HCT116 (cell line): ENCODE measurements around the gene GALNS. TPM values are rescaled to one million over a fixed set of nuclear protein-coding genes. Genes with fewer than 3 reads are reported as not detected.

Experiments
- ATAC-seq: fragments of 200-7000 bp; cut with Tn5 transposase; 2 replicates; pipeline ENCODE4 v1.9.1; 2020; ENCODE audit warnings: mild to moderate bottlenecking, moderate library complexity
- BruUV-seq: library from RNA; stranded (reverse); fragments of 400-500 nt; replicated peaks from 2 replicates; lab custom pipeline; 2021; lab: Mats Ljungman, UMichigan
- CTCF ChIA-PET: fragments of 300-600 bp; sonication (Branson Sonifier 250); formaldehyde crosslinking; loops from one replicate; lab custom pipeline; 2021; ENCODE audit warnings: antibody characterized with exemption; lab: Charles Lee
- POLR2A ChIA-PET: fragments of 300-600, 350-600 bp; sonication (Branson Sonifier 250); formaldehyde crosslinking; loops from one replicate; lab custom pipeline; 2021; ENCODE audit warnings: antibody characterized with exemption; lab: Charles Lee
- RAD21 ChIA-PET, 2 experiments: fragments of 300-600 bp; sonication (Branson Sonifier 250); formaldehyde crosslinking; loops; one replicate each; lab custom pipeline; 2023; ENCODE audit warnings: low total read pairs in 2 of 2; ENCODE audit not compliant: uncharacterized antibody in 2 of 2, unreplicated experiment in 2 of 2, low non-redundant PET in 1 of 2; lab: Charles Lee
- DNase-seq: peaks from one replicate; pipeline ENCODE4 v3.0.0-alpha.2; 2010; ENCODE audit warnings: low read depth, low spot score
- H2AFZ ChIP-seq: fragments of 200-600 bp; shearing (Covaris generic), sonication (generic); 2 replicates; pipeline ENCODE4 v1.6.1; 2017; ENCODE audit warnings: low read depth, mixed run types, mixed read lengths, antibody characterized with exemption, low read length; ENCODE audit not compliant: poor library complexity, severe bottlenecking
- H3K27ac ChIP-seq: 2 replicates; pipeline ENCODE4 v1.5.1; 2012; ENCODE audit warnings: low read depth, low read length
- H3K27me3 ChIP-seq: fragments of 200-600 bp; sonication (generic); 2 replicates; pipeline ENCODE4 v1.6.1; 2016; ENCODE audit warnings: mixed run types, low read length, mixed read lengths; ENCODE audit not compliant: insufficient read depth
- H3K36me3 ChIP-seq, 2 experiments: fragments of 200-500 bp in 1 of 2; fragments of 200-600 bp in 1 of 2; sonication (Bioruptor generic) in 1 of 2; sonication (generic) in 1 of 2; 2 replicates each; pipeline versions ENCODE4 v1.5.1 to v1.6.1; 2014 to 2016; ENCODE audit warnings: low read length in 2 of 2, inconsistent platforms in 1 of 2, mixed read lengths in 1 of 2, mixed run types in 1 of 2; ENCODE audit not compliant: insufficient read depth in 2 of 2, control insufficient read depth in 1 of 2
- H3K4me1 ChIP-seq, 2 experiments: fragments of 200-600 bp in 1 of 2; sonication (generic) in 1 of 2; 2 replicates each; pipeline versions ENCODE4 v1.5.1 to v1.6.1; 2012 to 2017; ENCODE audit warnings: low read length in 2 of 2, inconsistent platforms in 1 of 2, mild to moderate bottlenecking in 1 of 2, mixed read lengths in 1 of 2, mixed run types in 1 of 2, moderate library complexity in 1 of 2; ENCODE audit not compliant: insufficient read depth in 2 of 2, control insufficient read depth in 1 of 2
- H3K4me2 ChIP-seq: fragments of 200-600 bp; sonication (generic); 2 replicates; pipeline ENCODE4 v1.6.1; 2017; ENCODE audit warnings: mixed run types, low read length, mixed read lengths
- H3K4me3 ChIP-seq, 2 experiments: fragments of 200-600 bp in 1 of 2; sonication (generic) in 1 of 2; replicated peaks in 1 of 2; 2 replicates each; pipeline ENCODE4 v1.5.1; 2011 to 2016; ENCODE audit warnings: low read length in 2 of 2, control low read depth in 1 of 2, low read depth in 1 of 2, mild to moderate bottlenecking in 1 of 2, mixed read lengths in 1 of 2, mixed run types in 1 of 2
- H3K79me2 ChIP-seq: fragments of 200-600 bp; sonication (generic); 2 replicates; pipeline ENCODE4 v1.6.1; 2017; ENCODE audit warnings: mild to moderate bottlenecking, mixed run types, low read length, moderate library complexity, mixed read lengths; ENCODE audit not compliant: insufficient read depth
- H3K9ac ChIP-seq: fragments of 200-600 bp; sonication (generic); 2 replicates; pipeline ENCODE4 v1.6.1; 2016; ENCODE audit warnings: low read length, mixed read lengths
- H3K9me2 ChIP-seq: fragments of 200-600 bp; sonication (generic), shearing (Covaris generic); 2 replicates; pipeline ENCODE4 v1.6.1; 2017; ENCODE audit warnings: mixed run types, mild to moderate bottlenecking, moderate library complexity; ENCODE audit not compliant: insufficient read depth
- H3K9me3 ChIP-seq, 2 experiments: fragments of 200-500 bp in 1 of 2; fragments of 200-600 bp in 1 of 2; sonication (Bioruptor generic) in 1 of 2; sonication (generic) in 1 of 2; 2 replicates each; pipeline ENCODE4 v1.6.1; 2014 to 2017; ENCODE audit warnings: low read length in 2 of 2, mixed read lengths in 2 of 2, inconsistent platforms in 1 of 2, low read depth in 1 of 2, mild to moderate bottlenecking in 1 of 2, mixed run types in 1 of 2, moderate library complexity in 1 of 2; ENCODE audit not compliant: control insufficient read depth in 1 of 2, insufficient read depth in 1 of 2
- H4K20me1 ChIP-seq: fragments of 200-600 bp; sonication (generic), shearing (Covaris generic); 2 replicates; pipeline ENCODE4 v1.6.1; 2017; ENCODE audit warnings: mixed run types, mild to moderate bottlenecking, moderate library complexity; ENCODE audit not compliant: insufficient read depth
- CEBPB ChIP-seq: IDR thresholded peaks from 2 replicates; pipeline ENCODE4 v1.6.1; 2012; ENCODE audit warnings: low read depth
- EGR1 ChIP-seq: IDR thresholded peaks from 2 replicates; pipeline ENCODE4 v1.6.1; 2012; ENCODE audit warnings: low read depth
- ELF1 ChIP-seq: IDR thresholded peaks from 2 replicates; pipeline ENCODE4 v1.6.1; 2012; ENCODE audit warnings: low read depth, borderline replicate concordance
- EZH2 ChIP-seq: fragments of 200-600 bp; sonication (generic); IDR thresholded peaks from 2 replicates; pipeline ENCODE4 v1.6.1; 2017; ENCODE audit warnings: antibody characterized with exemption, mixed run types
- EZH2phosphoT487 ChIP-seq: fragments of 200-600 bp; IDR thresholded peaks from 2 replicates; pipeline ENCODE4 v1.6.1; 2018; ENCODE audit warnings: antibody characterized with exemption, borderline replicate concordance
- JUND ChIP-seq: IDR thresholded peaks from 2 replicates; pipeline ENCODE4 v1.6.1; 2012
- MAX ChIP-seq: IDR thresholded peaks from 2 replicates; pipeline ENCODE4 v1.6.1; 2012
- POLR2A ChIP-seq: IDR thresholded peaks from 2 replicates; pipeline ENCODE4 v1.7.0; 2011; ENCODE audit warnings: borderline replicate concordance; ENCODE audit not compliant: insufficient read depth, insufficient read length; ENCODE audit errors: extremely low read depth
- RAD21 ChIP-seq: IDR thresholded peaks from 2 replicates; pipeline ENCODE4 v1.6.1; 2012; ENCODE audit warnings: low read depth, mild to moderate bottlenecking
- REST ChIP-seq: IDR thresholded peaks from 2 replicates; pipeline ENCODE4 v1.6.1; 2012; ENCODE audit warnings: low read depth
- SIN3A ChIP-seq: IDR thresholded peaks from 2 replicates; pipeline ENCODE4 v1.6.1; 2012; ENCODE audit warnings: low read depth
- SP1 ChIP-seq: IDR thresholded peaks from 2 replicates; pipeline ENCODE4 v1.6.1; 2012; ENCODE audit warnings: low read depth
- TCF7L2 ChIP-seq: IDR thresholded peaks from 2 replicates; pipeline ENCODE4 v1.7.0; 2011; ENCODE audit warnings: borderline replicate concordance, inconsistent platforms; ENCODE audit not compliant: insufficient read depth, insufficient read length; ENCODE audit errors: extremely low read depth
- YY1 ChIP-seq: IDR thresholded peaks from 2 replicates; pipeline ENCODE4 v1.6.1; 2011; ENCODE audit warnings: low read length, low read depth, moderate library complexity, mild to moderate bottlenecking; ENCODE audit not compliant: insufficient replicate concordance; ENCODE audit errors: extremely low read depth
- ZBTB33 ChIP-seq: IDR thresholded peaks from 2 replicates; pipeline ENCODE4 v1.6.1; 2011; ENCODE audit warnings: mild to moderate bottlenecking, low read length, moderate library complexity; ENCODE audit not compliant: insufficient replicate concordance; ENCODE audit errors: extremely low read depth
- ZFX ChIP-seq: fragments of 450-650 bp; IDR thresholded peaks from 2 replicates; pipeline ENCODE4 v1.6.1; 2017
- ZNF274 ChIP-seq: fragments of 200-500 bp; sonication (Bioruptor generic); IDR thresholded peaks from 2 replicates; pipeline ENCODE4 v1.6.1; 2014; ENCODE audit warnings: mild to moderate bottlenecking, low read depth, low read length, inconsistent platforms
- intact Hi-C: fragments of 100-400 bp; cut with micrococcal nuclease; formaldehyde crosslinking; loops from 2 replicates; pipeline ENCODE4 v1.10.0; 2022
- total RNA-seq: library from RNA; stranded (reverse); gene quantifications from one replicate; pipeline ENCODE4 v1.2.1, GENCODE V29; 2021; ENCODE audit not compliant: unreplicated experiment

Gene GALNS
- total RNA-seq, 1 experiment from 2014 or later = 44.6 TPM

- Histone ChIP-seq H3K27me3 (no peaks in the 10 kb centered on the region), H3K36me3 (no peaks in the 10 kb centered on the region), H4K20me1 (no peaks in the 10 kb centered on the region), H2AFZ (no peak overlapping the region), H3K4me1 (peaks cover 10% of the 10 kb centered on the region in 2 experiments), H3K9me2 (no peaks in the 10 kb centered on the region), H3K9me3 (no peaks in the 10 kb centered on the region), H3K27ac (no peak overlapping the region), H3K79me2 (peaks cover 4% of the 10 kb centered on the region; the same call in 1 of the 2 replicates), H3K4me3 (no peak overlapping the region), H3K4me2 (no peak overlapping the region), H3K9ac (no peak overlapping the region)
- ATAC-seq = no peak
- no TSS peak for BruUV-seq
- ChIA-PET POLR2A (no interaction called here), RAD21 (no interaction called here), CTCF (no interaction called here)
- intact Hi-C loops = no loop called here
- TF ChIP-seq SP1 (no peak), MAX (no peak), EZH2phosphoT487 (no peak), EZH2 (no peak), TCF7L2 (no peak), JUND (no peak), YY1 (no peak), CEBPB (no peak)
- DNase-seq = no peak
These were observed 6.1 kb downstream of the GALNS start for GRCh38 chr16:88850531-88851199.

- no peak overlapping the region for H3K4me3 ChIP-seq
- CTCF ChIA-PET = no interaction called here
- no peaks in the 10 kb centered on the region for H3K9me3 ChIP-seq
- no peak overlapping the region for H3K27ac ChIP-seq
- H3K4me2 ChIP-seq = no peak overlapping the region
- no peaks in the 10 kb centered on the region for H3K79me2 ChIP-seq
- no TSS peak for BruUV-seq
- ATAC-seq (no peak), DNase-seq (no peak)
- intact Hi-C loops = no loop called here
- H3K9ac ChIP-seq = no peak overlapping the region
- POLR2A ChIA-PET = interaction anchor here (1.1 to 1.7 kb wide), 3 partner anchors 9 to 711 kb away, joined by 3 to 5 read pairs (median 4); partner anchors contain the start of genes APRT, GALNS and TRAPPC2L
- no peaks in the 10 kb centered on the region for H4K20me1 ChIP-seq
- RAD21 ChIA-PET = no interaction called here
- H2AFZ ChIP-seq = no peak overlapping the region
- no peaks in the 10 kb centered on the region for H3K27me3 ChIP-seq
- H3K9me2 ChIP-seq = no peaks in the 10 kb centered on the region
- no peaks in the 10 kb centered on the region for H3K36me3 ChIP-seq
- no peaks in the 10 kb centered on the region for H3K4me1 ChIP-seq
- TF ChIP-seq ZBTB33 (no peak), ZFX (no peak), REST (no peak), ELF1 (no peak), SP1 (no peak), EGR1 (no peak), ZNF274 (no peak), SIN3A (no peak), RAD21 (no peak), POLR2A (no peak)
These were observed 8.2 kb downstream of the GALNS start for GRCh38 chr16:88848557-88848956.
